ENCODE measurements around the gene CPNE6. TPM values are rescaled to one million over a fixed set of nuclear protein-coding genes. Genes with fewer than 3 reads are reported as not detected.

CPNE6 gene
- polyA plus RNA-seq, 1 of the 3 experiments (the other 2 are of a cell fraction): not detected

GRCh38 chr14:24058260-24058950, 13.0 kb upstream of the CPNE6 start:
- TF ChIP-seq SMC3 (IDR thresholded peaks at IDR 0.05; ENCODE audit: low read depth, low read length) (peak; percentile 99), NRF1 (IDR thresholded peaks at IDR 0.05; ENCODE audit: low read depth, low read length) (peak; percentile 29; the same call in 1 of the 2 replicates), RFX5 (IDR thresholded peaks at IDR 0.05; ENCODE audit: low read length) (0 out of 2 replicates have a peak, but pooled peaks have one; percentile 26), JUND (IDR thresholded peaks at IDR 0.05) (no peak), ELF1 (IDR thresholded peaks at IDR 0.05) (no peak), REST (IDR thresholded peaks at IDR 0.05; ENCODE audit: low read depth, low read length) (no peak), CTCF (IDR thresholded peaks at IDR 0.05) (peak; percentile 84), POLR2AphosphoS5 (IDR thresholded peaks at IDR 0.05; ENCODE audit: low read depth, low read length) (no peak), RAD21 (IDR thresholded peaks at IDR 0.05; ENCODE audit: low read length) (peak; percentile 99), CHD2 (IDR thresholded peaks at IDR 0.05; ENCODE audit: low read length, partially characterized antibody) (peak; percentile 37), MXI1 (IDR thresholded peaks at IDR 0.05; ENCODE audit: low read depth, low read length) (no peak), MAX (IDR thresholded peaks at IDR 0.05; ENCODE audit: low read depth) (no peak), FOXM1 (IDR thresholded peaks at IDR 0.05; ENCODE audit: low read depth) (no peak)
- POLR2A ChIA-PET: interaction anchor here (0.6 to 2.4 kb wide), 7 partner anchors 22 to 57 kb away, joined by 3 to 44 read pairs (median 5); partner anchors contain the start of gene PCK2
- 50% methylated on average over 4 of the region's 7 CpGs for WGBS (ENCODE audit: low lambda C conversion rate)

More at GRCh38 chr14:24058260-24058950, 13.0 kb upstream of the CPNE6 start:
- Histone ChIP-seq H4K20me1 (ENCODE audit: insufficient read depth) (no peaks in the 10 kb centered on the region), H3K4me3 (ENCODE audit: low read depth in 2 of 2, low read length in 1 of 2) (no peak overlapping the region; a peak in 1 of 4 replicates), H3K36me3 (replicated peaks in 1 of 2; ENCODE audit: control insufficient read depth in 1 of 2, insufficient read depth in 2 of 2, low read length in 1 of 2) (no peaks in the 10 kb centered on the region), H3K4me1 (ENCODE audit: control insufficient read depth in 1 of 2, insufficient read depth in 2 of 2, low read depth in 1 of 2, low read length in 1 of 2) (peaks cover 0 to 3% of the 10 kb centered on the region in 2 experiments; a peak in 1 of 4 replicates), H3K9ac (no peak overlapping the region), H2AFZ (ENCODE audit: low read depth) (no peak overlapping the region), H3K4me2 (no peak overlapping the region), H3F3A (replicated peaks; ENCODE audit: insufficient read depth) (no peaks in the 10 kb centered on the region), H3K9me2 (no peaks in the 10 kb centered on the region), H3K79me2 (ENCODE audit: insufficient read depth) (no peaks in the 10 kb centered on the region), H3K27me3 (ENCODE audit: insufficient read depth) (no peaks in the 10 kb centered on the region), H3K27ac (ENCODE audit: low read depth in 2 of 2, low read length in 1 of 2) (no peak overlapping the region), H3K9me3 (no peaks in the 10 kb centered on the region)
- CTCF ChIA-PET: interaction anchor here (0.6 to 42.8 kb wide), 21 partner anchors 12 to 489 kb away, joined by 3 to 1159 read pairs (median 5); partner anchors contain the start of genes CPNE6, DCAF11, FITM1 and IPO4
- peak; percentile 91 for DNase-seq

All from SK-N-SH (cell line).